Epithelial cell of proximal tubule (primary cell): ENCODE measurements around the gene PTPN7. TPM values are rescaled to one million over a fixed set of nuclear protein-coding genes. Genes with fewer than 3 reads are reported as not detected.
"Not testable (repeated sequence)": the region's sequence is repeated elsewhere in the genome, so short reads cannot be mapped to it uniquely, and the experiment has no call there.

Experiments used
- DNase-seq: peaks from one replicate; pipeline ENCODE4 v3.0.0-alpha.2; 2011; ENCODE audit warnings: low read depth
- H3K4me3 ChIP-seq: 2 replicates; pipeline ENCODE4 v1.5.1; 2011; ENCODE audit warnings: low read depth, mild to moderate bottlenecking, low read length
- total RNA-seq: library from RNA; depleted of rRNA; stranded (reverse); fragments of >200 nt; gene quantifications from 2 replicates; pipeline ENCODE4 v1.2.3, GENCODE V29; 2015
- TF ChIP-seq, protein P1 (sequence below): conservative IDR thresholded peaks from 2 replicates; pipeline ENCODE4 v1.5.1; 2012; ENCODE audit warnings: low read depth, mild to moderate bottlenecking, low read length

The PTPN7 gene
- total RNA-seq, 1 donor from 2014 or later = 0.06 TPM

DNA sequence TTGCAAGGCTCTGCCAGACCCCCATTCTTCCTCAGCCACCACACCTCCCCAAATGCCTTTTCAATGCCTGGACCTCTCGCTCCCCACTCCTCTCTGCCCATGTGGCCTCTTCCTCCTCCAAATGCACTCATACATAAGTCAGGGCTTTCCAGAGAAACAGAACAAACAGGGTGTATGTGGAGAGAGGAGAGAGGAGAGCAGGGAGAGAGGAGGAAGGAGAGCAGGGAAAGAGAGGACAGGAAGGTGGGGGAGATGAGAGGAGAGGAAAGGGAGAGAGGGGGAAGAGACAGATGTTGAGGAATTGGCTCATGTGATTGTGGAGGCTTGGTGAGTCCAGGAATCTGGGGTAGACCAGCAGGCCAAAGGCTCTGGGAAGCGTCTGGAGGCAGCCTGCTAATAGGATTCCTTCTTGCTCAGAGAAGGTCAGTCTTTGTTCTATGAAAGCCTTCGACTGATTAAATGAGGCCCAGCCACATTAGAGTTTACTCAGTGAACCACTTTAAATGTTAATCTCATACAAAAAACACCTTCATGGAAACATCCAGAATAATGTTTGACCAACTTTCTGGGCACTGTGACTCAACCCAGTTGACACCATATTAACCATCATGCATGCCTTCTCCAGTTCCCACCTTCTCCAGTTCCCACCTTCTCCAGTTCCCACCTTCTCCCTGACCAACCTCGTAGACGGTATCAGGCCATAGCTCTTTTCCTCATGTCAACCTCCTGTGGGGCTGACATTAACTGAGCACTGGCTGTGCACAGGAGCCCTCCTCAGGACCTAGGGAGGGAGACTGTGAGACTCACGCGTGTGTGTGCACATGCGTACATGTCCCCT lies 21.9 kb upstream of the PTPN7 start:
- TF ChIP-seq, protein P1, sequence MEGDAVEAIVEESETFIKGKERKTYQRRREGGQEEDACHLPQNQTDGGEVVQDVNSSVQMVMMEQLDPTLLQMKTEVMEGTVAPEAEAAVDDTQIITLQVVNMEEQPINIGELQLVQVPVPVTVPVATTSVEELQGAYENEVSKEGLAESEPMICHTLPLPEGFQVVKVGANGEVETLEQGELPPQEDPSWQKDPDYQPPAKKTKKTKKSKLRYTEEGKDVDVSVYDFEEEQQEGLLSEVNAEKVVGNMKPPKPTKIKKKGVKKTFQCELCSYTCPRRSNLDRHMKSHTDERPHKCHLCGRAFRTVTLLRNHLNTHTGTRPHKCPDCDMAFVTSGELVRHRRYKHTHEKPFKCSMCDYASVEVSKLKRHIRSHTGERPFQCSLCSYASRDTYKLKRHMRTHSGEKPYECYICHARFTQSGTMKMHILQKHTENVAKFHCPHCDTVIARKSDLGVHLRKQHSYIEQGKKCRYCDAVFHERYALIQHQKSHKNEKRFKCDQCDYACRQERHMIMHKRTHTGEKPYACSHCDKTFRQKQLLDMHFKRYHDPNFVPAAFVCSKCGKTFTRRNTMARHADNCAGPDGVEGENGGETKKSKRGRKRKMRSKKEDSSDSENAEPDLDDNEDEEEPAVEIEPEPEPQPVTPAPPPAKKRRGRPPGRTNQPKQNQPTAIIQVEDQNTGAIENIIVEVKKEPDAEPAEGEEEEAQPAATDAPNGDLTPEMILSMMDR = no peak
- DNase-seq = no peak

DNA sequence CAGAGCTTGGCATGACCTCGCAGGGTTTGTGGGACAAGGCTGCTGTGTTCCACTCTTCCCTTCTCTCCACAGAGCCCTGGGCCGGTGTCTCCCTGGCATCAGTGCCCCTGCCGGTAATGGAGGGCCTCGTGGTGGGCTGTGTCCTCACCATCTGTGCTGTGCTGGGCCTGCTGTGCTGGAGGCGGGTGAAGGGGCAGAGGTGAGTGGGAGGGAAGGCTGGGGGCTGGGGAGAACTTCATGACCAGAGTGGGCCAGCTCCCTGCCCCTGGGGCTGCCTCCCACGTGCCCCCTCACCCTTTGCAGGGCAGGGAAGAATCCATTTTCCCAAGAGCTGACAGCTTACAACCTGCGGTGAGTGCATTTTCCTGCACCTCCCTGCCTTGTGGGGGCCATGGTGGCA lies 21.2 kb upstream of the PTPN7 start:
- no peak for DNase-seq
- TF ChIP-seq, protein P1 = no peak
- no peak overlapping the region for H3K4me3 ChIP-seq

More for the DNA sequence above, 21.9 kb upstream of the PTPN7 start:
- H3K4me3 ChIP-seq = no peak overlapping the region

DNA sequence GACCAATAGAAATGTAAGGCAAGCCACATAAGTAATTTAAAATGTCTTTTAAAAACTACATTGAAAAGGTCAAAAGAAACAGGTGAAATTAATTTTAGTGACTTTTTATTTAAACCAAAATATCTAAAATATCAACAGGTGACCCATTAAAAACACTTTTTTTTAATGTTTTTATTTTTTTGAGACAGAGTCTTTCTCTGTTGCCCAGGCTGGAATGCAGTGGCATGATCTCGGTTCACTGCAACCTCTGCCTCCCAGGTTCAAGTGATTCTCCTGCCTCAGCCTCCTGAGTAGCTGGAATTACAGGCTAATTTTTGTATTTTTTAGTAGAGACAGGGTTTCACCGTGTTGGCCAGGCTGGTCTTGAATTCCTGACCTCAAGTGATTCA lies 20.3 kb upstream of the PTPN7 start:
- H3K4me3 ChIP-seq, DNase-seq: not testable (repeated sequence)

DNA sequence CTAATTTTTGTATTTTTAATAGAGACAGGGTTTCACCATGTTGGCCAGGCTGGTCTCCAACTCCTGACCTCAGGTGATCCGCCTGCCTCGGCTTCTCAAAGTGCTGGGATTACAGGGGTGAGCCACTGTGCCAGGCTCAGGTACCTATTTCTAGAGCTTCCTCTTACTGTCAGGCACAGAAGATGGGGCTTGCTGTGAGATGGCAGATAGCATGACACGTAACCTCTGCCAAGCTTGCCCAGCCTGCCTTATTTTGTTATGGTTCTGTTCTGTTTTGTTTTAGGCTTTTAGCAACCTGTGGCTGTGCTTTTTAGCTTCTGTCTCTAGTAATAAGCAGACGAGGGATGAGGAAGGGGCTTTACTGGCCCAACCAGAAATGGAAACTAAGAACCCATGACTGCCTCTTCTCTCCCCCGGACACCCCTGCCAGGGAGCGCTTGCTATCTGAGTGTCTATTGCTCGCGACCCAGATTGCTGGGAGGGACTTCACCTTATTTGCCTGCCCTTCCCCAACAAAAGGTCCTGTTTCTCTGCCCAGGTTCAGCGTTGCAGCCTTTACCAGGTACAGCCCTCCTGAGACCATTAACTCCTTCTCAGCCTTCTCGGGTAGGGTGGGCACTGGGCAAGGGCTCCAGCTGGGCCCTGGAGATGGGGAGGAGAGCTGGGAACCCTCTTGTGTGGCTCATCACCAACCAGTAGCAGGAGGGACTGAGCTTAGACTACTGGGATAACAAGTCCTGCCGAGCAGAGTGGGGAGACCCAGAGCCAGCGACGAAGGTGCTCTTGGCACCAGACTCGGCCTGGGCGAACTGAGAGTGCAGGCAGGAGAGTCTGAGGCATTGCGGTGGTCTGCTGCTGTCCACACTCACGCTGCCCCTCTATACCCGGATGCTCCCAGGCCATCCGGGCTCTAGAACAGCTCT lies 19.7 kb upstream of the PTPN7 start:
- no peak overlapping the region for H3K4me3 ChIP-seq
- TF ChIP-seq, protein P1 = no peak
- DNase-seq = no peak

DNA sequence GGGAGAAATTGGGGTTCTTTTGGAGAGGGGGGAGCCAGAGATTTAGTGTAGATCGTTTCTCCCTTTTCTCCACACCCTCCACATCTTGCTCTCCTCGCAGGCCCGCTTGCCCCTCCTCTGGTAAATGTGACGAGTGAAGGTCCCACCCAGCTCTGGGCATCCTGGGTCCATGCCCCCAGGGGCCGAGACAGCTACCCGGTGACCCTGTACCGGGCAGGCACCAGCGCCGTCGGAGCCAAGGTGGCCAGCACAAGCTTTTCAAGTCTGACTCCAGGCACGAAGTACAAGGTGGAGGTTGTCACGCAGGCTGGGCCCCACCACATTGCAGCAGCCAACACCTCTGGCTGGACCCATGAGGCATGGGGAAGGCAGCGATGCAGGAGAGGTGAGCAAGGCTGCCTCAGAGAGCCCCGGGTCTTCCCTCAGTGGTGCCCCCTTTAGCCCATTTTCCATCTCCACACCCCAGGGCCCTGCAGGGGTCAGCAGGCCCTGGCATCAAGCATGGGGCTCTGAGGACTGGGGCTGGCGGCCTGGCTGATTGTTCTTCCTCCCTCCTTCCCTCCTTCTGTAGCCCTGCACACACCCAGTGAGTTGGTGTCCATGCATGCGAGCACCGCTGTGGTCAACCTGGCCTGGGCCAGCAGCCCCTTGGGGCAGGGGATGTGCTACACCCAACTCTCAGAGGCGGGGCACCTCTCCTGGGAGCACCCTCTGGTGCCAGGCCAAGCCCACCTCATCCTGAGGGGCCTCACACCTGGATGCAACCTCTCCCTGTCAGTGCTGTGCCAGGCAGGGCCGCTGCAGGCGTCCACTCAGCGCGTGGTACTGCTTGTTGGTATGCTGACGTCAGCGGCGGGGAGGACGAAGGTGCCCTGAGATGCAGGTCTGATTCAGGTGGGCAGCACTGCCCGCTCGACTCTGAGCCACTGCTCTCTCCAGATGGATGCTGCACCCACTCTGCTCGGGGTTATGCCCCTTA lies 16.8 kb upstream of the PTPN7 start:
- TF ChIP-seq, protein P1 = no peak
- H3K4me3 ChIP-seq = no peak overlapping the region
- DNase-seq = no peak

DNA sequence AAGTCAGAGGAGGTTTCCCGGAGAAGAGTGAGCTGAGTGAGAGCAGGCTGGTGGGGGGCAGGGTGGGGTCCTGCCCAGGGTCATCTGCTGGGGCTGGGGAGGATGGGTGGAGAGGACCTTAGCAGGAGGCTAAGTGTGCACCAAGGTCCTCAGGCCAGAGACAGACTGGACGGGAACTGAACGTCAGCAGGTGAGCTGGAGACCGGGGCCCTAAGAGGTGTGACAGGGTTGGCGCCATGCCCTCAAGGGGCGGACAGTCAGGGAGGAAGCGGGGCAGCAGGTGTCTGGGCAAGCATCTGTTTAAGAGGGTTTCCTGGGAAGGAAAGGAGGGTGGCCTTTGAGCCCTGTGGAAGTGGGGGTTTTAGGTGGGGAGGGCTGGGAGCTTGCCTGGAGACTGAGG lies 13.6 kb upstream of the PTPN7 start:
- no peak overlapping the region for H3K4me3 ChIP-seq
- TF ChIP-seq, protein P1 = no peak
- DNase-seq = no peak
